Measurements from ENCODE around the gene SPATA21.

Gene SPATA21

GRCh38 chr1:16418823-16419425 is 18.3 kb downstream of the SPATA21 start:
- no peak for DNase-seq

DNA sequence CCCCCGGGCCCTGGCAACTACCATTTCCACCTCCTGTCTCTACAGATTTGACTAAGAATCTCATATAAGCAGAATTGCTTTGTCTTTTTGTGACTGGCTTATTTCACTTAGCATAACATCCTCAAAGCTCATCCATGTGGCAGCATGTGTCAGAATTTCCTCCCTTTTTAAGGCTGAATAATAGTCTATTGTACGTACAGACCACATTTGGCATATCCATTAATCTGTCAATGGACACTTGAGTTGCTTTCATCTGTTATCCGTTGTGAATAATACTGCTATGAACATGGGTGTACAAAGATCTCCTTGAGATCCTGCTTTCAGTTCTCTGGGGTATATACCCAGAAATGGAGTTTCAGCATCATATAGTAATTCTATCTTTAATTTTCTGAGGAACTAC is 24.0 kb downstream of the SPATA21 start:
- no peak for DNase-seq

DNA sequence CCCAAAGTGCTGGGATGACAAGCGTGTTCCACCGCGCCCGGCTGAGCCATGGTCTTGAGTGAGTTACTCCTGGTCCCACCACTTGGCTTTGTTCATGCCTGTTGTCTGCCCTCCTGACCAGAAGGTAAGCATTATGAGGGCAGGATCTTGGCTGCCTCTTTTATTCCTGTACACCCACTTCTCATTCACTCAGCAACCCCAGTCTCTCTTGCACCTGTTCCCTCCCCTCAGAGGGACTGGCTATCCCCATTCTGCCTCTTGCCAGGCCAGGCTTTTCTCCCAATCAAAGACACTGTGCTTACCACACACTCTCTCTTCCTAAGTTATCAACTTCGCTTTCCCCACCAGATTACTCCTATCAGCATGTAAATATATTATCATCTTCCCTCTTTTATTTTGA is 26.4 kb downstream of the SPATA21 start:
- no peak for DNase-seq

GRCh38 chr1:16409536-16410152 is 27.6 kb downstream of the SPATA21 start:
- DNase-seq, result no peak

GRCh38 chr1:16406868-16407267 is 30.4 kb downstream of the SPATA21 start:
- no peak for DNase-seq

DNA sequence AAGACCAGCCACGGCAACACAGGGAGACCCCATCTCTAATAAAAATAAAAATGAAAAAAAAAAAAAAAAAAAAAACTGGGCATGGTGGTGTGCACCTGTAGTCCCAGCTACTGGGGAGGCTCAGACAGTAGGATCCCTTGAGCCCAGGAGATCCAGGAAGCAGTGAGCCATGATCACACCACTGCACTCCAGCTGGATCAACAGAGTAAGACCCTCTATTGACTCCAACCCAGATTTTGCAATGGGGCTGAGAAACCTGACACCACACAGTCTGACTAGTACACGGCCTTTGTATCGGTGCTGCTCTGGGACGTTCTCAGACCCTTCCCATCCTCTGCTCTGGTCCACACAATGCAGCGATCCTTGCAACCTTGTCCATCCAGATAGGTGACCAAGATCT is 31.8 kb downstream of the SPATA21 start:
- DNase-seq, result no peak

GRCh38 chr1:16402742-16403141 is 34.5 kb downstream of the SPATA21 start:
- DNase-seq, result no peak

- DNase-seq, result no peak
Observed at GRCh38 chr1:16398371-16398953, 38.8 kb downstream of the SPATA21 start.

- no peak for DNase-seq
Observed at GRCh38 chr1:16397120-16397519, 40.1 kb downstream of the SPATA21 start.

DNA sequence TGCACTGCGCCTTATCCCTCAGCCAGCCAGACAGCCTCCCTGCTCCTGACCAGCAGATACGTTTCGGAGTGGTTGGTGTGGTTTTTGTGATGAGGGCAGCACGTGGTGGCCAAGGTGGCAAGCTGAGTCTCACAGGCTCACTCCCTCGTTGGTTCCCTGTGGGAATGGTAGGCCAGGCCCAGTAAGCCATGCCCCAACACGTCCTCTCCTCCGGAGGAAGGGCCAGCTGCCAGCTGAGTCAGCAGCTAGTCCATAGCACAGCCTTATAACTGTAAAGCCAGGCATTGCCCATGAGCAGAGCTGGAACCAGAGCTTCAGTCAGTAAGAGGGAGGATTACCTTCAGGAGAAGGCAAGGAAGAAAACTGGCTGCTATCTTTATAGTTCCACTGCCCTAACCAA is 40.6 kb downstream of the SPATA21 start:
- DNase-seq, result peak; percentile 24

DNA sequence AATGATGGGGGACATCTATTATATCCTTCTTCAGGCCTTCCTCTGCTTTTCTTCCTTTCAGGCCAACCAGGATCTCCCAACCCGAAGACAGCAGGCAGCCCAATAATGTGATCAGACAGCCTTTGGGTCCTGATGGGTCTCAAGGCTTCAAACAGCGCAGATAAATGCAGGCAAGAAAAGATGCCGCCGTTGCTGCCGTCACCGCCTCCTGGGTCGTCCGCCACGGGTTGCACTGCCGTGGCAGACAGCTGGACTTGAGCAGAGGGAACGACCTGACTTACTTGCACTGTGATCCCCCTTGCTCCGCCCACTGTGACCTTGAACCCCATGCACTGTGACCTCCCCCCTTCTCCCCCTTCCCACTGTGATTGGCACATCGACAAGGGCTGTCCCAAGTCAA is 42.2 kb downstream of the SPATA21 start:
- no peak for DNase-seq

GRCh38 chr1:16393570-16394521 is 43.4 kb downstream of the SPATA21 start:
- DNase-seq, result no peak

- DNase-seq, result no peak
Observed at GRCh38 chr1:16392740-16393569, 44.3 kb downstream of the SPATA21 start.

GRCh38 chr1:16391411-16391810 is 45.8 kb downstream of the SPATA21 start:
- no peak for DNase-seq

- no peak for DNase-seq
Observed at GRCh38 chr1:16387201-16388188, 49.7 kb downstream of the SPATA21 start.

DNA sequence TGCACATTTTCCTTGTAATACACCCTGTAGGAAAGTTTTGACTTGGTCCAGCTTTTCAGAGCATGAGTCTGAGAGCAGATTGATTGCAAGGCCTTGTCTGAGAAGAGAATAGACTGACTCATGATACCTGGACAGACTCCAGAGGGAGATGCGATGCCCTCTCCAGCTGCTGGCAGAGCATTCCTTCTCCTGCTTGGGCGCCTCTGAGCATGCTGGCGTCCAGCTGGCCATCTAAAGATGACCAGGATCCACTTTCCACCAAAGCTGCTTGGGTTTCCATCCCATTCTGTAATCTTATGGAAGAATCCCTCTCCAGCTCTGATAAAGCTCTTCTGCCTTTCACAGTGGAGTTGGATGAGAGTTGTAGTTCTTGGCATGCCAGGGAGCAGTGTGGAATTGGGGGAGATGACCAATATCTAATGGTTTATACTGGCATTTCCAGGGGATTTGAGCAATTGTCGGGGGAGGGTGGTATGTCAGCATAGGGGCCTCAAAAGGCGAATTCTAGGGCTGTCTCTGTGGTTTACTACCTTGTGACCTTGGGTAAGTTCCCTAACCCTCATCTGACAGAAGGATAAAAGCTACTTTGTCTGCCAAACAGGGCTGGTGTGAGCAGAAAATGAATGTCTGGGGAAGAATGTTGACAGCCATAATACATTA is 50.6 kb downstream of the SPATA21 start:
- DNase-seq, result no peak

DNA sequence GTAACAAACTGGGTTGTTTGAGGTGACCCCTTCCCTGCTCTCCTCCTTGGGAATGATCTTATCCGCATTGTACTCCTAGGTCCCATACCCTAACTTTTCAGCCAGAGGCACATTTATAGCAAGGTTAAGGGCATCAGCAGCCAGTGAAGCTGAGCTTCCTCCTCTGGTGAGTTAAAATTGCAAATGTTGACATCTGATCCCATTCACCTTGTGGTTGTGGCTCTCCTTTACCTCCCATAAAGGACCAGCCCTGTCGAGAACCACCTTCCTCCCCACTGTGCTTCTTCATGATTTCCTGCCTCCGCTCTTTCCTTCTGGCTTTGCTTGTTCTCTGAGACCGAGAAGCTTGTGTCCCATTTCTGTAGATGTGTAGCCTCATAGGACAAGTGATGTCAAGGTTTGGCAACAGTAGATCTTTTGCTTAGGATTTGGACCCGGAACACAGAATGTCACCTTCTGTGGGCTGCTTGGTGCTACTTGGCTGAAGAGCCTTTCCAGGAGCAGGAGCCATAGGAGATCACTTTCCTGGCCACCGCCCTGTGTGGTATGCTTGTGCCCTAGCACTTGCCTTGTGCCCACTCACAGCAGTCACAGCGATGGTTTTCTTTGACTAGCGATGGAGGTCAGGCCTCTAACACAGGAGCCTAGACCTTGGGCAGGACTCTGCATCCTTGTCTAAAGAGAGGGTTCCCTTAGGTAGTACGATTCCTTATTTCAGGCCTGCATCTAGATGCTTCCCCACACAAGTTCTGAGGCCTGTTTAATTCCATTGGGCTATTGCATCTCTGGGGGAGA is 51.4 kb downstream of the SPATA21 start:
- no peak for DNase-seq

GRCh38 chr1:16383888-16384287 is 53.3 kb downstream of the SPATA21 start:
- DNase-seq, result no peak

- DNase-seq, result no peak
Observed at GRCh38 chr1:16380868-16381267, 56.4 kb downstream of the SPATA21 start.

DNA sequence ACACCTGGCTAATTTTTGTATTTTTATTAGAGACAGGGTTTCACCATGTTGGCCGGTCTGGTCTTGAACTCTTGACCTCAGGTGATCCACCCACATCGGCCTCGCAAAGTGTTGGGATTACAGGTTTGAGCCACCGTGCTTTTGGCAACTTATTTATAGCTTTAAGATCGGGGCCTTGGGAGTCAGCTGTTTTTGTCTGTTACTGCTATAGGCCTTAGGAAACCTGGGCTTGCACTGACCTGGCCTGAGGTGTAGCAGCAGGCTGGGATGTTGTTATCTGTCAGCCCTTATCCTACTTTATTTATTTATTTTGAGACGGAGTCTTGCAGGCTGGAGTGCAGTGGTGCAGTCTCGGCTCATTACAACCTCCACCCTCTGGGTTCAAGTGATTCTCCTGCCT is 58.8 kb downstream of the SPATA21 start:
- DNase-seq, result no peak
